NCI-H345 treated with DMSO at 0.1 percent for 48 hours (cell line): ENCODE measurements around the gene GCHFR.

Experiments used
- DNase-seq: peaks from one replicate; lab custom pipeline; 2025; ENCODE audit not compliant: unreplicated experiment; lab: John Stamatoyannopoulos, UW

Gene GCHFR

GRCh38 chr15:40808861-40809450 is 45.1 kb downstream of the GCHFR start:
- no peak for DNase-seq

GRCh38 chr15:40812721-40813425 is 49.0 kb downstream of the GCHFR start:
- no peak for DNase-seq

GRCh38 chr15:40815042-40815698 is 51.3 kb downstream of the GCHFR start:
- no peak for DNase-seq
